Measurements from ENCODE around the gene HGS. TPM values are rescaled to one million over a fixed set of nuclear protein-coding genes. Genes with fewer than 3 reads are reported as not detected.

HGS gene
- polyA plus RNA-seq, 1 donor from 2014 or later = 81.1 TPM

DNA sequence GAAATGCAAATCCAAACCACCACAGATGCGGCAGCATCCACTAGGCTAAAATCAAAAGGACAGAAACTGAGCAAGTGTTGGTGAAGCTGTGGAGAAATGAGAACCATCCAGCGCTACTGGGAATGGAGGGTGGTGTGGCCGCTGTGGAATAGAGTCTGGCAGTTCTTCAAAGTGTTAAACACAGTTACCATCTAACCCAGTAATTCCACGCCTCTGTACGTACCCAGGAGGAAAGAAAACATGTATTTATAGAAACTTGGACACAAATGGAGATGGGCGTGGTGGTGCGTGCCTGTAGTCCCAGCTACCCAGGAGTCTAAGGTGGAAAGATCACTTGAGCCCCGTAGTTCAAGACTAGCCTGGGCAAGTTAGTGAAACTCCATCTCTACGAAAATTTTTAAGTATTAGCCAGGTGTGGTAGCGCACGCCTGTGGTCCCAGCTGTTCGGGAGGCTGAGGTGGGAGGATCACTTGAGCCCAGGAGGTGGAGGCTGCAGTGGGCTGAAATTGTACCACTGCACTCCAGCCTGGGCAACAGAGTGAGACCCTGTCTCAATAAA is 39.9 kb downstream of the HGS start:
- Histone ChIP-seq H3K27ac (ENCODE audit: low read length) (no peak overlapping the region), H3K4me2 (ENCODE audit: low read length) (no peak overlapping the region), H3K36me3 (ENCODE audit: insufficient read depth, low read length) (no peaks in the 10 kb centered on the region), H3K9ac (ENCODE audit: low read length) (no peak overlapping the region), H3K27me3 (ENCODE audit: insufficient read depth, low read depth, low read length) (no peaks in the 10 kb centered on the region), H3K4me3 (ENCODE audit: low read length) (no peak overlapping the region), H3K9me2 (ENCODE audit: insufficient read depth, low read length) (no peaks in the 10 kb centered on the region), H2AFZ (ENCODE audit: low read depth, low read length) (no peak overlapping the region), H4K20me1 (ENCODE audit: insufficient read depth) (no peaks in the 10 kb centered on the region), H3K79me2 (replicated peaks; ENCODE audit: insufficient read depth, low read length) (no peaks in the 10 kb centered on the region), H3F3A (ENCODE audit: insufficient read depth, low read length, poor library complexity, severe bottlenecking) (no peaks in the 10 kb centered on the region), H3K9me3 (ENCODE audit: low read length) (no peaks in the 10 kb centered on the region)
- TF ChIP-seq POLR2AphosphoS5 (IDR thresholded peaks at IDR 0.05) (no peak), EZH2 (IDR thresholded peaks at IDR 0.05; ENCODE audit: borderline replicate concordance, insufficient read depth, low read length, poor library complexity, severe bottlenecking) (no peak), MXI1 (conservative IDR thresholded peaks at IDR 0.05; ENCODE audit: poor library complexity, severe bottlenecking) (no peak), SMC3 (conservative IDR thresholded peaks at IDR 0.05; ENCODE audit: poor library complexity) (no peak), EP300 (conservative IDR thresholded peaks at IDR 0.05; ENCODE audit: poor library complexity, severe bottlenecking) (no peak), RAD21 (conservative IDR thresholded peaks at IDR 0.05) (no peak)

DNA sequence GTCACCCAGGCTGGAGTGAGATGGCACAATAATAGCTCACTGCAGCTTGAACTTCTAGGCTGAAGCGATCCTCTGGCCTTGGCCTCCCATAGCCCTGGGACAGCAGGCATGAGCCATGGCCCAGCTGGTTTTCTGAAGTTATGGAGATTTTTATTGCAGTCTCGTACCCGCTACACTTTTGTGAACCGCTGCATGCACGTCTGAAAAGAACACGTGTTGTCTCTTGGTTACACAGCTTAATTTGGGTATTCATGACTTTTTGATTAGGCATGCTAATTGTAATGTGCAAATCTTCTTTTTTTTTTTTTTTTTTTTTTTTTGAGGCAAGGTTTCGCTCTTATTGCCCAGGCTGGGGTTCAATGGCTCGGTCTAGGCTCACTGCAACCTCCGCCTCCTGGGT is 41.6 kb downstream of the HGS start:
- Histone ChIP-seq H3K4me2 (ENCODE audit: low read length) (no peak overlapping the region), H3F3A (ENCODE audit: insufficient read depth, low read length, poor library complexity, severe bottlenecking) (no peaks in the 10 kb centered on the region), H3K79me2 (replicated peaks; ENCODE audit: insufficient read depth, low read length) (no peaks in the 10 kb centered on the region), H3K9me3 (ENCODE audit: low read length) (no peaks in the 10 kb centered on the region), H3K36me3 (ENCODE audit: insufficient read depth, low read length) (no peaks in the 10 kb centered on the region), H3K27me3 (ENCODE audit: insufficient read depth, low read depth, low read length) (no peaks in the 10 kb centered on the region), H4K20me1 (ENCODE audit: insufficient read depth) (no peaks in the 10 kb centered on the region), H3K9me2 (ENCODE audit: insufficient read depth, low read length) (no peaks in the 10 kb centered on the region), H3K27ac (ENCODE audit: low read length) (no peak overlapping the region), H2AFZ (ENCODE audit: low read depth, low read length) (no peak overlapping the region), H3K9ac (ENCODE audit: low read length) (no peak overlapping the region), H3K4me3 (ENCODE audit: low read length) (no peak overlapping the region)
- no peak for TF ChIP-seq EP300 (conservative IDR thresholded peaks at IDR 0.05; ENCODE audit: poor library complexity, severe bottlenecking)
- TF ChIP-seq RAD21 (conservative IDR thresholded peaks at IDR 0.05) = no peak
- TF ChIP-seq TAF1 (IDR thresholded peaks at IDR 0.05; ENCODE audit: low read depth) = no peak
- TF ChIP-seq, protein P1, sequence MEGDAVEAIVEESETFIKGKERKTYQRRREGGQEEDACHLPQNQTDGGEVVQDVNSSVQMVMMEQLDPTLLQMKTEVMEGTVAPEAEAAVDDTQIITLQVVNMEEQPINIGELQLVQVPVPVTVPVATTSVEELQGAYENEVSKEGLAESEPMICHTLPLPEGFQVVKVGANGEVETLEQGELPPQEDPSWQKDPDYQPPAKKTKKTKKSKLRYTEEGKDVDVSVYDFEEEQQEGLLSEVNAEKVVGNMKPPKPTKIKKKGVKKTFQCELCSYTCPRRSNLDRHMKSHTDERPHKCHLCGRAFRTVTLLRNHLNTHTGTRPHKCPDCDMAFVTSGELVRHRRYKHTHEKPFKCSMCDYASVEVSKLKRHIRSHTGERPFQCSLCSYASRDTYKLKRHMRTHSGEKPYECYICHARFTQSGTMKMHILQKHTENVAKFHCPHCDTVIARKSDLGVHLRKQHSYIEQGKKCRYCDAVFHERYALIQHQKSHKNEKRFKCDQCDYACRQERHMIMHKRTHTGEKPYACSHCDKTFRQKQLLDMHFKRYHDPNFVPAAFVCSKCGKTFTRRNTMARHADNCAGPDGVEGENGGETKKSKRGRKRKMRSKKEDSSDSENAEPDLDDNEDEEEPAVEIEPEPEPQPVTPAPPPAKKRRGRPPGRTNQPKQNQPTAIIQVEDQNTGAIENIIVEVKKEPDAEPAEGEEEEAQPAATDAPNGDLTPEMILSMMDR (IDR thresholded peaks at IDR 0.05; ENCODE audit: poor library complexity, severe bottlenecking) = no peak
- no peak for TF ChIP-seq POLR2AphosphoS5 (IDR thresholded peaks at IDR 0.05)
- TF ChIP-seq, protein P2, sequence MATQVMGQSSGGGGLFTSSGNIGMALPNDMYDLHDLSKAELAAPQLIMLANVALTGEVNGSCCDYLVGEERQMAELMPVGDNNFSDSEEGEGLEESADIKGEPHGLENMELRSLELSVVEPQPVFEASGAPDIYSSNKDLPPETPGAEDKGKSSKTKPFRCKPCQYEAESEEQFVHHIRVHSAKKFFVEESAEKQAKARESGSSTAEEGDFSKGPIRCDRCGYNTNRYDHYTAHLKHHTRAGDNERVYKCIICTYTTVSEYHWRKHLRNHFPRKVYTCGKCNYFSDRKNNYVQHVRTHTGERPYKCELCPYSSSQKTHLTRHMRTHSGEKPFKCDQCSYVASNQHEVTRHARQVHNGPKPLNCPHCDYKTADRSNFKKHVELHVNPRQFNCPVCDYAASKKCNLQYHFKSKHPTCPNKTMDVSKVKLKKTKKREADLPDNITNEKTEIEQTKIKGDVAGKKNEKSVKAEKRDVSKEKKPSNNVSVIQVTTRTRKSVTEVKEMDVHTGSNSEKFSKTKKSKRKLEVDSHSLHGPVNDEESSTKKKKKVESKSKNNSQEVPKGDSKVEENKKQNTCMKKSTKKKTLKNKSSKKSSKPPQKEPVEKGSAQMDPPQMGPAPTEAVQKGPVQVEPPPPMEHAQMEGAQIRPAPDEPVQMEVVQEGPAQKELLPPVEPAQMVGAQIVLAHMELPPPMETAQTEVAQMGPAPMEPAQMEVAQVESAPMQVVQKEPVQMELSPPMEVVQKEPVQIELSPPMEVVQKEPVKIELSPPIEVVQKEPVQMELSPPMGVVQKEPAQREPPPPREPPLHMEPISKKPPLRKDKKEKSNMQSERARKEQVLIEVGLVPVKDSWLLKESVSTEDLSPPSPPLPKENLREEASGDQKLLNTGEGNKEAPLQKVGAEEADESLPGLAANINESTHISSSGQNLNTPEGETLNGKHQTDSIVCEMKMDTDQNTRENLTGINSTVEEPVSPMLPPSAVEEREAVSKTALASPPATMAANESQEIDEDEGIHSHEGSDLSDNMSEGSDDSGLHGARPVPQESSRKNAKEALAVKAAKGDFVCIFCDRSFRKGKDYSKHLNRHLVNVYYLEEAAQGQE (IDR thresholded peaks at IDR 0.05; ENCODE audit: borderline replicate concordance) = no peak
- TF ChIP-seq MXI1 (conservative IDR thresholded peaks at IDR 0.05; ENCODE audit: poor library complexity, severe bottlenecking) = no peak
- TF ChIP-seq EZH2 (IDR thresholded peaks at IDR 0.05; ENCODE audit: borderline replicate concordance, insufficient read depth, low read length, poor library complexity, severe bottlenecking) = no peak
- no peak for TF ChIP-seq SMC3 (conservative IDR thresholded peaks at IDR 0.05; ENCODE audit: poor library complexity)
